Measurements from ENCODE around the gene SLC2A4RG. TPM values are rescaled to one million over a fixed set of nuclear protein-coding genes. Genes with fewer than 3 reads are reported as not detected.
A peak's percentile ranks its signal among the peaks of the same experiment; 100 is the strongest.

SLC2A4RG gene
- total and polyA plus RNA-seq, 2 of the 13 experiments (the other 11 are each of a cell fraction or from before 2014, with no cell fraction given) = 91.4 to 95.9 TPM

DNA sequence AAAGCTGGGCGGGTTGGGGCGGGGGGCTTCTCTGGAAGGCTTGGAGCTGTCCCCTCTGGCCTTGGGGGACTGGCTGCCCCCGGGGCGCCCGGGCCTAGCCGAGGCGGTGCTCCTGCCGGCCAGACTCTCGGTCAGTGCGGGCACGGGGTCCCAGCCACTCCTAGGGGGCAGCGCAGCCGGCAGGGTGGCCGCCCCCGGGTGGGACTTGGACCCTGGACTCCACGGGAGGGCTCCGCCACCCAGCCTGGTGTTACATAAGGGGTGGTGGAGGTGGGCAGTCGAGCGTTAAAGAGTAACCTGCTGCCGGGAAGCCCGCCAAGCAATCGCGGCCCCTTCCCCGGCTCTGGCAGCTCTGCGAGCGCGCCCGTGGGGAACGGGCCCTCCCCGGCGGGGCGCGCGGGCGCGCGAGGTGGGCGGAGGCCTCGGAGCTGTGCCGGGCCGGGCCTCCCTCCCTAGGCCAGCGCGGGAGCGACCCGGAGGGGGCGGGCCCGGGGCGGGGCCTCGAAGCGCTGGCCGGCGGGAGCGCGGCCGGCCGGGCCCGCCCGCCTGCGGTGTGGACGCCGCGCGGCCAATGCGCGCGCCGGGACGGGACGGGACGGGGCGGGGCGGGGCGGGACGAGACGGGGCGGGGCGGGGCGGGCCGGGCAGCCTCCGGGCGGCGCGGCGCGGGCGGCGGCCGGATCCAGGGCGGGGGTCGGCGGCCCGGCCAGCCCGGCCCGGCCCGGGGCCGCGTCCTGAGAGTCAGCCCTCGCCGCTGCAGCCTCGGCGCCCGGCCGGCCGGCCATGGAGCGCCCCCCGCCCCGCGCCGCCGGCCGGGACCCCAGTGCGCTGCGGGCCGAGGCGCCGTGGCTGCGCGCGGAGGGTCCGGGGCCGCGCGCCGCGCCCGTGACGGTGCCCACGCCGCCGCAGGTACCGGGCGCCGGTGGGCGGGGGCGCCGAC, at the start of gene SLC2A4RG (continued):
- TF ChIP-seq, protein P1, sequence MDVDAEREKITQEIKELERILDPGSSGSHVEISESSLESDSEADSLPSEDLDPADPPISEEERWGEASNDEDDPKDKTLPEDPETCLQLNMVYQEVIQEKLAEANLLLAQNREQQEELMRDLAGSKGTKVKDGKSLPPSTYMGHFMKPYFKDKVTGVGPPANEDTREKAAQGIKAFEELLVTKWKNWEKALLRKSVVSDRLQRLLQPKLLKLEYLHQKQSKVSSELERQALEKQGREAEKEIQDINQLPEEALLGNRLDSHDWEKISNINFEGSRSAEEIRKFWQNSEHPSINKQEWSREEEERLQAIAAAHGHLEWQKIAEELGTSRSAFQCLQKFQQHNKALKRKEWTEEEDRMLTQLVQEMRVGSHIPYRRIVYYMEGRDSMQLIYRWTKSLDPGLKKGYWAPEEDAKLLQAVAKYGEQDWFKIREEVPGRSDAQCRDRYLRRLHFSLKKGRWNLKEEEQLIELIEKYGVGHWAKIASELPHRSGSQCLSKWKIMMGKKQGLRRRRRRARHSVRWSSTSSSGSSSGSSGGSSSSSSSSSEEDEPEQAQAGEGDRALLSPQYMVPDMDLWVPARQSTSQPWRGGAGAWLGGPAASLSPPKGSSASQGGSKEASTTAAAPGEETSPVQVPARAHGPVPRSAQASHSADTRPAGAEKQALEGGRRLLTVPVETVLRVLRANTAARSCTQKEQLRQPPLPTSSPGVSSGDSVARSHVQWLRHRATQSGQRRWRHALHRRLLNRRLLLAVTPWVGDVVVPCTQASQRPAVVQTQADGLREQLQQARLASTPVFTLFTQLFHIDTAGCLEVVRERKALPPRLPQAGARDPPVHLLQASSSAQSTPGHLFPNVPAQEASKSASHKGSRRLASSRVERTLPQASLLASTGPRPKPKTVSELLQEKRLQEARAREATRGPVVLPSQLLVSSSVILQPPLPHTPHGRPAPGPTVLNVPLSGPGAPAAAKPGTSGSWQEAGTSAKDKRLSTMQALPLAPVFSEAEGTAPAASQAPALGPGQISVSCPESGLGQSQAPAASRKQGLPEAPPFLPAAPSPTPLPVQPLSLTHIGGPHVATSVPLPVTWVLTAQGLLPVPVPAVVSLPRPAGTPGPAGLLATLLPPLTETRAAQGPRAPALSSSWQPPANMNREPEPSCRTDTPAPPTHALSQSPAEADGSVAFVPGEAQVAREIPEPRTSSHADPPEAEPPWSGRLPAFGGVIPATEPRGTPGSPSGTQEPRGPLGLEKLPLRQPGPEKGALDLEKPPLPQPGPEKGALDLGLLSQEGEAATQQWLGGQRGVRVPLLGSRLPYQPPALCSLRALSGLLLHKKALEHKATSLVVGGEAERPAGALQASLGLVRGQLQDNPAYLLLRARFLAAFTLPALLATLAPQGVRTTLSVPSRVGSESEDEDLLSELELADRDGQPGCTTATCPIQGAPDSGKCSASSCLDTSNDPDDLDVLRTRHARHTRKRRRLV (CRISPR knock-in tag; IDR thresholded peaks at IDR 0.05) = no peak
- no peak for TF ChIP-seq CHD4 (IDR thresholded peaks at IDR 0.05; ENCODE audit: borderline replicate concordance, low read length)
- TF ChIP-seq, protein P2, sequence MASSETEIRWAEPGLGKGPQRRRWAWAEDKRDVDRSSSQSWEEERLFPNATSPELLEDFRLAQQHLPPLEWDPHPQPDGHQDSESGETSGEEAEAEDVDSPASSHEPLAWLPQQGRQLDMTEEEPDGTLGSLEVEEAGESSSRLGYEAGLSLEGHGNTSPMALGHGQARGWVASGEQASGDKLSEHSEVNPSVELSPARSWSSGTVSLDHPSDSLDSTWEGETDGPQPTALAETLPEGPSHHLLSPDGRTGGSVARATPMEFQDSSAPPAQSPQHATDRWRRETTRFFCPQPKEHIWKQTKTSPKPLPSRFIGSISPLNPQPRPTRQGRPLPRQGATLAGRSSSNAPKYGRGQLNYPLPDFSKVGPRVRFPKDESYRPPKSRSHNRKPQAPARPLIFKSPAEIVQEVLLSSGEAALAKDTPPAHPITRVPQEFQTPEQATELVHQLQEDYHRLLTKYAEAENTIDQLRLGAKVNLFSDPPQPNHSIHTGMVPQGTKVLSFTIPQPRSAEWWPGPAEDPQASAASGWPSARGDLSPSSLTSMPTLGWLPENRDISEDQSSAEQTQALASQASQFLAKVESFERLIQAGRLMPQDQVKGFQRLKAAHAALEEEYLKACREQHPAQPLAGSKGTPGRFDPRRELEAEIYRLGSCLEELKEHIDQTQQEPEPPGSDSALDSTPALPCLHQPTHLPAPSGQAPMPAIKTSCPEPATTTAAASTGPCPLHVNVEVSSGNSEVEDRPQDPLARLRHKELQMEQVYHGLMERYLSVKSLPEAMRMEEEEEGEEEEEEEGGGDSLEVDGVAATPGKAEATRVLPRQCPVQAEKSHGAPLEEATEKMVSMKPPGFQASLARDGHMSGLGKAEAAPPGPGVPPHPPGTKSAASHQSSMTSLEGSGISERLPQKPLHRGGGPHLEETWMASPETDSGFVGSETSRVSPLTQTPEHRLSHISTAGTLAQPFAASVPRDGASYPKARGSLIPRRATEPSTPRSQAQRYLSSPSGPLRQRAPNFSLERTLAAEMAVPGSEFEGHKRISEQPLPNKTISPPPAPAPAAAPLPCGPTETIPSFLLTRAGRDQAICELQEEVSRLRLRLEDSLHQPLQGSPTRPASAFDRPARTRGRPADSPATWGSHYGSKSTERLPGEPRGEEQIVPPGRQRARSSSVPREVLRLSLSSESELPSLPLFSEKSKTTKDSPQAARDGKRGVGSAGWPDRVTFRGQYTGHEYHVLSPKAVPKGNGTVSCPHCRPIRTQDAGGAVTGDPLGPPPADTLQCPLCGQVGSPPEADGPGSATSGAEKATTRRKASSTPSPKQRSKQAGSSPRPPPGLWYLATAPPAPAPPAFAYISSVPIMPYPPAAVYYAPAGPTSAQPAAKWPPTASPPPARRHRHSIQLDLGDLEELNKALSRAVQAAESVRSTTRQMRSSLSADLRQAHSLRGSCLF (CRISPR knock-in tag; IDR thresholded peaks at IDR 0.05; ENCODE audit: borderline replicate concordance) = peak; percentile 88
- TF ChIP-seq, protein P3, sequence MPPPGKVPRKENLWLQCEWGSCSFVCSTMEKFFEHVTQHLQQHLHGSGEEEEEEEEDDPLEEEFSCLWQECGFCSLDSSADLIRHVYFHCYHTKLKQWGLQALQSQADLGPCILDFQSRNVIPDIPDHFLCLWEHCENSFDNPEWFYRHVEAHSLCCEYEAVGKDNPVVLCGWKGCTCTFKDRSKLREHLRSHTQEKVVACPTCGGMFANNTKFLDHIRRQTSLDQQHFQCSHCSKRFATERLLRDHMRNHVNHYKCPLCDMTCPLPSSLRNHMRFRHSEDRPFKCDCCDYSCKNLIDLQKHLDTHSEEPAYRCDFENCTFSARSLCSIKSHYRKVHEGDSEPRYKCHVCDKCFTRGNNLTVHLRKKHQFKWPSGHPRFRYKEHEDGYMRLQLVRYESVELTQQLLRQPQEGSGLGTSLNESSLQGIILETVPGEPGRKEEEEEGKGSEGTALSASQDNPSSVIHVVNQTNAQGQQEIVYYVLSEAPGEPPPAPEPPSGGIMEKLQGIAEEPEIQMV (CRISPR knock-in tag; IDR thresholded peaks at IDR 0.05; ENCODE audit: low read depth) = peak; percentile 78; the same call in 1 of the 2 replicates
- peak; percentile 94; the same call in 1 of the 2 replicates for TF ChIP-seq MAF1 (CRISPR knock-in tag; IDR thresholded peaks at IDR 0.05; ENCODE audit: borderline replicate concordance)
- TF ChIP-seq ZNF3 (CRISPR knock-in tag; IDR thresholded peaks at IDR 0.05) = no peak
- peak; percentile 75; the same call in 1 of the 3 replicates for TF ChIP-seq MXI1 (IDR thresholded peaks at IDR 0.05; ENCODE audit: borderline replicate concordance, low read depth, low read length)
- TF ChIP-seq DNMT3B (CRISPR knock-in tag; conservative IDR thresholded peaks at IDR 0.05) = no peak
- peak; percentile 97 for TF ChIP-seq ATF7-NPFF (CRISPR knock-in tag; IDR thresholded peaks at IDR 0.05; ENCODE audit: low read depth)
- TF ChIP-seq TARDBP (CRISPR knock-in tag; IDR thresholded peaks at IDR 0.05) = peak; percentile 92
- TF ChIP-seq ZBTB42 (CRISPR knock-in tag; IDR thresholded peaks at IDR 0.05) = peak; percentile 52; the same call in 1 of the 2 replicates
- TF ChIP-seq FOXP1 (IDR thresholded peaks at IDR 0.05) = no peak
- TF ChIP-seq FOXP1 (CRISPR knock-in tag; IDR thresholded peaks at IDR 0.05) = no peak
- TF ChIP-seq, protein P4, sequence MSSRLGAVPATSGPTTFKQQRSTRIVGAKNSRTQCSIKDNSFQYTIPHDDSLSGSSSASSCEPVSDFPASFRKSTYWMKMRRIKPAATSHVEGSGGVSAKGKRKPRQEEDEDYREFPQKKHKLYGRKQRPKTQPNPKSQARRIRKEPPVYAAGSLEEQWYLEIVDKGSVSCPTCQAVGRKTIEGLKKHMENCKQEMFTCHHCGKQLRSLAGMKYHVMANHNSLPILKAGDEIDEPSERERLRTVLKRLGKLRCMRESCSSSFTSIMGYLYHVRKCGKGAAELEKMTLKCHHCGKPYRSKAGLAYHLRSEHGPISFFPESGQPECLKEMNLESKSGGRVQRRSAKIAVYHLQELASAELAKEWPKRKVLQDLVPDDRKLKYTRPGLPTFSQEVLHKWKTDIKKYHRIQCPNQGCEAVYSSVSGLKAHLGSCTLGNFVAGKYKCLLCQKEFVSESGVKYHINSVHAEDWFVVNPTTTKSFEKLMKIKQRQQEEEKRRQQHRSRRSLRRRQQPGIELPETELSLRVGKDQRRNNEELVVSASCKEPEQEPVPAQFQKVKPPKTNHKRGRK (CRISPR knock-in tag; IDR thresholded peaks at IDR 0.05) = no peak
- TF ChIP-seq KLF15 (CRISPR knock-in tag; IDR thresholded peaks at IDR 0.05; ENCODE audit: borderline replicate concordance) = no peak; the same call in 1 of the 2 replicates

Measured in HepG2 (cell line).